Activated effector memory CD4-positive, alpha-beta T cell treated with Interleukin-2 at 50 U/mL for 16 hours (primary cell): ENCODE data around the gene DRD2.
A peak's percentile ranks its signal among the peaks of the same experiment; 100 is the strongest.

Experiments
- DNase-seq: peaks from one replicate; pipeline ENCODE4 v3.0.0-alpha.2; 2020

The DRD2 gene

DNA sequence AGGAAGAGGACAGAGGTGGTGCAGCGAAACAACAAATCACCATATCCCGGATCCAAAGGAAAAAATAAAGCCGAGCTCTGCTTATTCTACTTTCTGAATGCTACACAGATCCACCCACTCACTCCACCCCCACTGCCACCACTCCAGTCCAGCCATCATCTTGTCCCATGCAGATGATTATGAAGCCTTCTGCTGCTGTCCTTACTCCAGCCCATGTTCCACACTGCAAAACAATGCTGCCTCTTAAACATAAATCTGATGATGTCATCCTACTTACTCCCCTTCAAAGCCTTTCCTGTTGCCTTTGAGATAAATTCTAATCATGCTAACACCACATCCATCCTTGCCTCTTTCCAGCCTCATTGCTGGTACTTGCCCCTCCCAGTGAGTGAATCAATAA, 6.5 kb upstream of the DRD2 start:
- DNase-seq = no peak

GRCh38 chr11:113481226-113481625, 6.0 kb upstream of the DRD2 start:
- no peak for DNase-seq

DNA sequence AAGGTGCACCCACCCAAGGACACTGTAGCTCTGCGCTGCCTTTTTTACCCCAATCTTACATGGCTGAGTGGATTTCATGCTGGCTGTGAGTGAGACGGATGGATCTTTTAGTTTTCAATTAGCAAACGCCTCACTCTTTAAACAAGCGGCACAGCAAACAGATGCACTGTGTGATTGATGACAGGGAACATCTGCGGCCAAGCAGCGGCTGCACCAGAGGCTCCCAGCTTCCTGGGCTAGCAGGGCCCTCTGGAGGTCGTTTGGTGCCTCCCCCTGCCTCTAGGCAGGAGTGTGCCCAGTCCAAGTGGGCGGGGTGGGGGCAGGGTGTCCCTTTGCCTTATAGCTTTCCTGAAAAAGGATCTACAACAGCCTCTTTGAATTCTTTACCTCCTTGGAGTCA, 2.1 kb upstream of the DRD2 start:
- no peak for DNase-seq

GRCh38 chr11:113476553-113476952, 1.4 kb upstream of the DRD2 start:
- no peak for DNase-seq

DNA sequence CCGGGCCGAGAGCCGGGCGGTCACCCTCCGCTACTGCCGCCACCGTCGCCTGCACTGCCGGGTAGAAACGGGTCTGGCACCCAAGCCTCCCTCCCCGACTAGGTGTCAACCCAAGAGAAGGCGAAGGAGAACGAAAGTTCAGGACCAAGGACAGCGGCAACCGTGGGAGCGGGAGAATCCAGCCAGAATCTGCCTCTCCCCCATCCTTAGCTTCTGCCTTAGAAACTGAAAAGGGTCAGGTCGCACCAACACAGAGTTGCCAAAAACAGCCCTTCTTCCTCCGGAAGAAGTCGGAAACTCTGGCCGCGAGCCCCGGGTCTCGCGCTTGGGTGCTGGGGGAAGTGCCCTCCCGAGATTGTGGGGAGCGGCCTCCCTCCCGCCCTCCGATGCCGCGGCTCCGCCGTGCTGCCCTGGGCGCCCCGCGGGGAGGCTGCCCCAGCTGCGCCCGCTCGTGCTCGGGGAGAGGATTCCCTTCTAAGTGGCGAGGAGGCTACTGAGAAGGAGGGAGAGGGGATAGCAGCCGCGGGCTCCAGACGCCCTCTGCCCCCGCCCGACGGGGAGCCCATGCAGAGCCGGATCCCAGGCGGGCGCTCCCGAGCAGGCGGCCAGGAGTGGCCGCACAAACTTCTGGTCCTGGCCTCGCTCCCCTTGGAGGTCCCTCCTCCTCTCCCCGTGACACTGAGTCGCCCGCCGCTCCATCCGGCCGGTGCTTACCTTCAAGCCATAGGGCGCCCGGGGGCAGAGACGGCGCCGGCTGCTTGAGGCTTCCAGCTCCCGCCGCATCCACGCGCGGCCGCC, 637 bp downstream of the DRD2 start:
- DNase-seq = peak; percentile 7

DNA sequence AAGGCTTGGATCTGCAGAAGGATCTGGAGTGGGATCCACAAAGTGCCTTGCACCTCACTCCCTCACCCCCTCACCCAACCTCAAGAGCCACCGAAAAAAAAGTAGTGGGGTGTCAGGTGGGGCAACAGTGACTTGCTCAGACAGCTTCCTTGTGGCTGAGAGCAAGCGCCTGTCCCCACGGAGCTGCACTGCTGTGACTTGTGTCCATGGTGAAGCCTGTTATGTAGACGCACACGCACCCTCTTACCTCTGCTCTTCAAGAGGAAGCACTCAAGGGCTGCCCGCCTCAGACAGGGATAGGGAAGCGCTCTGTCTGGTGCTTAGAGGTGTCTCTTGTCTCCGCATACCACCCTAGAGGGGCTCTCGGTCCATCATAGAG, 1.2 kb downstream of the DRD2 start:
- no peak for DNase-seq

GRCh38 chr11:113472471-113472870, 2.7 kb downstream of the DRD2 start:
- no peak for DNase-seq

DNA sequence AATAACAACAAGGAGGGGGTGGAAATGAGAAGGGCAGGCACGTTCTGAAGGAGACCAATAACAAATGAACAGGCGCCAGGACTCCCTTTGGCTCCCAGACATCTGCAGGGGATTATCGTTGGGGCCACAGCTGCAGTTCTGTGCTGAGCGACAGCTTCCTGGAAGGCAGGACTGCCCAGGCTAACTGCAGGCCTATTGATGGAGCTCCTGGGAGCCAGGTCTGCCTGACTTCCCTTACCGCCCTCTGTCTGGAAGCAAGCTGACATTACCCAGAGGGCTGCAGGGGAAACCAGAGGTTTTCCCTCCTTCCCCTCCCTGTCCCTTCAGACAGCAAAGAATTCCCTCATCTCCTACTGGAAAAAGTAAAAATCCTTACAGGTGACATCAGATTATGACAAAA, 5.0 kb downstream of the DRD2 start:
- no peak for DNase-seq

DNA sequence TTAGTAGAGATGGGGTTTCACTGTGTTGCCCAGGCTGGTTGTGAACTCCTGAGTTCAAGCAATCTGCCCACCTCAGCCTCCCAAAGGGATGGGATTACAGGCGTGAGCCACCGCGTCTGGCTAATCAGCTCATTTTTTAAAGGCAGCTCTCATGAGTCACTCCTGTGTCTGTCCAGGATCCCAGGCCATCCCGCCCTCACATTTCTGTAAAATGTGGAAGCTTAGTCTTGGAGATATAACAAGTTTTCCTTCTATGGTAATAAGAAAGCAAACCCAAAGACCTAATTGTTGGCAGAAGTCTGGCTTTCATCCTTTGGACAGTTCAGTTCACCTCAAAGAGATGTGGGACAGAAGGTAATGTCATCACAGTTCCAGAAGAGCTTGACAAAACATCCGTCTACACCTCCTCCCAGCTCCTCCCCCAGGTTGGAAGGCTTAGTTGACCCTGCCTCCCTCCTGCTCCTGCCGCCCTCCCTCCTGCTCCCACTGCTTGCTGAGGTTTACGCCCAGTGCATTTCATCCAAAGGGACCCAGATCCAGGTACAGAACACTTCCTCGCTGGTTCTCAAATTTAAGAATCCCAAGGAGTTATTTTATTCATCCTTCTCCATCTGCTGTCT, 6.4 kb downstream of the DRD2 start:
- no peak for DNase-seq

GRCh38 chr11:113467545-113467944, 7.7 kb downstream of the DRD2 start:
- no peak for DNase-seq

GRCh38 chr11:113465786-113466185, 9.4 kb downstream of the DRD2 start:
- no peak for DNase-seq

DNA sequence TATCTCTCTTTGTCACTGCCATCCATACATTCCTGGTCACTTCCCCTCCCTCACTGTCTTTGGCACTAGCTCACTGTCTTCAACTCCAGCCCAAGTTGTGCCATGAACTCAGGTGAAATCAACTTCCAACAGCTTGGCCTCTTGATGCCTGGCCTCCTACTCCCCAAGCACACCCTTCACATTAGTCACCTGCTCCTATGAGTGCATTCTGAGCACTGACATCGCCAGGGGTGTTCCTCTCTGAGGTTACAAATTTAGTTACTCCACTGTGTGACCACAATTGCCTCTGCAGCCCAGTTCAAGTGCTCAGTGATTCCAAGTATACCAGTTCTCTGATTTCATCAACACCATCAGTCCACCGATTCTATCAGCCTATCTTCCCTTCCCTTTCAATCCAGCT, 10.8 kb downstream of the DRD2 start:
- no peak for DNase-seq

GRCh38 chr11:113462830-113463229, 12.4 kb downstream of the DRD2 start:
- DNase-seq = no peak

GRCh38 chr11:113461639-113462038, 13.6 kb downstream of the DRD2 start:
- no peak for DNase-seq

- DNase-seq = no peak
Observed at GRCh38 chr11:113460469-113460868, 14.7 kb downstream of the DRD2 start.

- no peak for DNase-seq
Observed at GRCh38 chr11:113458189-113458588, 17.0 kb downstream of the DRD2 start.

- no peak for DNase-seq
Observed at GRCh38 chr11:113457784-113458183, 17.4 kb downstream of the DRD2 start.

DNA sequence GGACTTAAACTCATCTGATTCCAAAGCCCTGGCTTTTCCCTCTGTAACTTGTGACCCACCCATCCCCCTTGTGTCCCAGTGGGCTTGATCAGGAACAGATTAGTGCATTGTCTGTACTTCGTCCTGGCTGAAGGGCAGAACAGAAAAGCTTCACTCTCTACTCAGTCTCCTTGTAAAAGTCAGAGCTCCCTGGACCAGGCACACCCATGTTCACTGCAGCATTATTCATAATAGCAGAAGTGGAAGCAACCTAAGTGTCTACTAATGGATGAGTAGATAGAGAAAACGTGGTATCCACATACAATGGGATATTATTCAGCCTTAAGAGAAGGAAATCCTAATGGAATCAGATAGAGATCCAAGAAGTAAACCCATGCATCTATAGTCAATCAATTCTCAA, 20.7 kb downstream of the DRD2 start:
- DNase-seq = no peak

- DNase-seq = no peak
Observed at GRCh38 chr11:113449743-113450142, 25.5 kb downstream of the DRD2 start.

GRCh38 chr11:113448316-113448677, 26.9 kb downstream of the DRD2 start:
- no peak for DNase-seq

DNA sequence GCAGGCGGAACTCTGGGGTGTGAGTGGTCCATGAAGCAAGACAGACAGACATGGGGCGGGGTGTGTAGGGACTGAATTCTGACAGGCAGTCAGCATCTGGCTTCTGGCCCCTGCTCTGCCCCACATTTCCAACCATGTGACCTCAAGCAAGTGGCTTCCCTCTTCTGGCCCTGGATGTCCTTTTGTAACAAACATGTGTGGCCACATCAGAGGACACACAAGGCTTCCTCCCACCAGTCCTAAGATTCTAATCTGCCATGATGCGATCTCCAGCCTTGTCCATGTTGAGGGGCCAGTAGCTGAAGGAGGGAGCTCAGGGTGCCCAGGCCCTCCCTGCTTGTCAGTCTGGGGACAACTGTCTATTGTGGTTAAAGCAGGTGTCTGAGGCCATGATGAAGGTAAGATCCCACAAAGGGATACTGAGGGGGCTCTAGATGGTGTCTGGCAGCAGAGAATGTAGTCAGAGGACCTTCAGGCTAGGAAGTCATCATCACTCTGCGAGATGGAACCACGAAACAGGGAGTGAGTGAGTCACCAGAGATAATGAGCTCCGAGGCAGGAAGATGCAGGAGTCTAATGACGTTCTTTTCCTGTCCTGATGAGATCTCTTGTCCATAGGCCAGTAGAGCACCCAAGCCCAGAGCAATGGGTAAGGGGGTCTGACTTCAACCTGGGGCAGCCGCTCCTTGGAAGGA, 27.4 kb downstream of the DRD2 start:
- DNase-seq = no peak

GRCh38 chr11:113446938-113447337, 28.3 kb downstream of the DRD2 start:
- no peak for DNase-seq

DNA sequence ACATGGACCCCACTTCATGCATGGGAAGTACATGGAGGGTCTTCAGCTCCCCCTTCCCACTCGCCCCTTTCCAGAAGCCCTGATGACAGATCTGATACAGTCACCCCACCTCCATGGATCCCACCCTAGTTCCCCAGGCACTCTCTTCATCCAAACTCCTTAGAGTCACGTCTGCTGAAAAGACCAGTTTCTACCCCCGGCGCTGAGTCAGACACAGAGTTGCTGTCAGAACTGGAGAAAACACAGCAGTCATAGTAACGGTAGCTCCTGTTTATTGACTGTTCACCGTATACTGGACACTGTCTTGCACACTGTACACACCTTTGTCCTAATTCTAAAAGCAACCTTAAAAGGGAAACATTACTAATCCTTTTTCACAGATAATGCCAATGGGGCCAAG, 29.1 kb downstream of the DRD2 start:
- DNase-seq = no peak

GRCh38 chr11:113444502-113445123, 30.6 kb downstream of the DRD2 start:
- no peak for DNase-seq
